NB4 (cell line): ENCODE data around the gene SCGB1D4.

Experiments
- POLR2A ChIP-seq: IDR thresholded peaks from 2 replicates; pipeline ENCODE4 v1.6.1; 2011; ENCODE audit warnings: mild to moderate bottlenecking; ENCODE audit not compliant: insufficient read length; ENCODE audit errors: extremely low read depth
- TF ChIP-seq, protein P1 (sequence below): IDR thresholded peaks from one replicate; pipeline ENCODE4 v1.5.1; 2012; ENCODE audit warnings: low read depth, low read length
- TF ChIP-seq, protein P2 (sequence below): IDR thresholded peaks from 2 replicates; pipeline ENCODE4 v1.6.1; 2011; ENCODE audit warnings: low read depth, low read length

DNA sequence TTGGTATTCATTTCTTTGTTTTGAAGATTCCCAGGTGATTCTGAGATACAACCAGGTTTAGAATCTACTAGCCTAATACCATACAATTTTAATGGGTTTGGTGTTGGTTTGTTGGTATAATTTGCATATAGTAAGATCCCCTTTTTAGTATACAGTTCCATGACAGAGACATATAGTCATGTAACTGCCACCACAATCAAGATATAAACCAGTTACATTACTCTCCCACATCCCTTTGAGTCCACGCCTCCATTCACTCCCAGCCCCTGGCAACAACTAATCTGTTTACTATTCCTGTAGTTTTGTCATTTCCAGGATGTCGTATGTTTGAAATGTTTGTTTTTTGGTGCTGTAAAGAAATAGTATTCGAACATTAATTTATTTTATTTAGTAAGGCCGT, 42.7 kb upstream of the SCGB1D4 start:
- TF ChIP-seq, protein P1, sequence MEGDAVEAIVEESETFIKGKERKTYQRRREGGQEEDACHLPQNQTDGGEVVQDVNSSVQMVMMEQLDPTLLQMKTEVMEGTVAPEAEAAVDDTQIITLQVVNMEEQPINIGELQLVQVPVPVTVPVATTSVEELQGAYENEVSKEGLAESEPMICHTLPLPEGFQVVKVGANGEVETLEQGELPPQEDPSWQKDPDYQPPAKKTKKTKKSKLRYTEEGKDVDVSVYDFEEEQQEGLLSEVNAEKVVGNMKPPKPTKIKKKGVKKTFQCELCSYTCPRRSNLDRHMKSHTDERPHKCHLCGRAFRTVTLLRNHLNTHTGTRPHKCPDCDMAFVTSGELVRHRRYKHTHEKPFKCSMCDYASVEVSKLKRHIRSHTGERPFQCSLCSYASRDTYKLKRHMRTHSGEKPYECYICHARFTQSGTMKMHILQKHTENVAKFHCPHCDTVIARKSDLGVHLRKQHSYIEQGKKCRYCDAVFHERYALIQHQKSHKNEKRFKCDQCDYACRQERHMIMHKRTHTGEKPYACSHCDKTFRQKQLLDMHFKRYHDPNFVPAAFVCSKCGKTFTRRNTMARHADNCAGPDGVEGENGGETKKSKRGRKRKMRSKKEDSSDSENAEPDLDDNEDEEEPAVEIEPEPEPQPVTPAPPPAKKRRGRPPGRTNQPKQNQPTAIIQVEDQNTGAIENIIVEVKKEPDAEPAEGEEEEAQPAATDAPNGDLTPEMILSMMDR: no peak
- TF ChIP-seq, protein P2, sequence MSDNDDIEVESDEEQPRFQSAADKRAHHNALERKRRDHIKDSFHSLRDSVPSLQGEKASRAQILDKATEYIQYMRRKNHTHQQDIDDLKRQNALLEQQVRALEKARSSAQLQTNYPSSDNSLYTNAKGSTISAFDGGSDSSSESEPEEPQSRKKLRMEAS: no peak
- no peak for TF ChIP-seq POLR2A
